Gastroesophageal sphincter (tissue), 4 donors: ENCODE data around the gene KDM4C. TPM values are rescaled to one million over a fixed set of nuclear protein-coding genes. Genes with fewer than 3 reads are reported as not detected.

Experiments used
- ATAC-seq: fragments of 150-250 bp; one replicate; pipeline ENCODE4 v1.9.1; 2016; ENCODE audit warnings: mild to moderate bottlenecking, moderate library complexity
- H3K27ac ChIP-seq, 4 donors: fragments of 200-600 bp; sonication (generic) in 3 of 4; 1 replicate in 3 of 4; 2 replicates in 1 of 4; pipeline ENCODE4 v1.5.1; 2016 to 2019
- H3K27me3 ChIP-seq: fragments of 200-600 bp; sonication (generic); one replicate; pipeline ENCODE4 v1.5.1; 2019
- H3K36me3 ChIP-seq, 2 donors: fragments of 200-600 bp; sonication (generic); one replicate each; pipeline ENCODE4 v1.5.1; 2019; ENCODE audit warnings: control low read depth in 1 of 2
- H3K4me1 ChIP-seq, 3 donors: fragments of 200-600 bp; sonication (generic); 1 replicate in 2 of 3; 2 replicates in 1 of 3; pipeline ENCODE4 v1.5.1; 2016 to 2019; ENCODE audit warnings: control low read depth in 2 of 3
- H3K4me3 ChIP-seq, 2 donors: fragments of 200-600 bp; sonication (generic); one replicate each; pipeline ENCODE4 v1.5.1; 2019; ENCODE audit warnings: mild to moderate bottlenecking in 1 of 2, moderate library complexity in 1 of 2
- H3K9me3 ChIP-seq, 3 donors: fragments of 200-600 bp; sonication (generic); one replicate each; pipeline ENCODE4 v1.5.1; 2017 to 2019; ENCODE audit warnings: control low read depth in 2 of 3
- EP300 ChIP-seq: sonication (generic); formaldehyde crosslinking; IDR thresholded peaks from one replicate; pipeline ENCODE4 v1.6.1; 2017; ENCODE audit warnings: antibody characterized with exemption, mild to moderate bottlenecking
- POLR2A ChIP-seq, 2 donors: fragments of 450-650 bp; IDR thresholded peaks; one replicate each; pipeline ENCODE4 v1.6.1; 2017; ENCODE audit warnings: antibody characterized with exemption in 2 of 2, mild to moderate bottlenecking in 2 of 2, moderate library complexity in 1 of 2
- POLR2AphosphoS5 ChIP-seq: sonication (generic); formaldehyde crosslinking; IDR thresholded peaks from one replicate; pipeline ENCODE4 v1.6.1; 2017; ENCODE audit warnings: antibody characterized with exemption
- WGBS, 2 donors: methylation state at CpG; one replicate each; pipeline ENCODE4 v1.1.5; 2018; ENCODE audit warnings: low coverage in 1 of 2; 5-methylcytosine and 5-hydroxymethylcytosine counted together
- total RNA-seq, 4 donors: library from RNA; depleted of rRNA; stranded (reverse); fragments of >200 nt; gene quantifications; one replicate each; pipeline ENCODE4 v1.1.0, GENCODE V29; 2016
- TF ChIP-seq, protein P1 (sequence below), 4 experiments: fragments of 200-600 bp in 2 of 4; fragments of 450-650 bp in 2 of 4; sonication (generic) in 1 of 4; IDR thresholded peaks; one replicate each; pipeline ENCODE4 v1.5.1; 2017 to 2019; ENCODE audit warnings: antibody characterized with exemption in 4 of 4, mild to moderate bottlenecking in 2 of 4, moderate library complexity in 2 of 4

Gene KDM4C
- total RNA-seq, 4 donors from 2014 or later, result 17.7 to 65.2 (median 29.5) TPM

DNA sequence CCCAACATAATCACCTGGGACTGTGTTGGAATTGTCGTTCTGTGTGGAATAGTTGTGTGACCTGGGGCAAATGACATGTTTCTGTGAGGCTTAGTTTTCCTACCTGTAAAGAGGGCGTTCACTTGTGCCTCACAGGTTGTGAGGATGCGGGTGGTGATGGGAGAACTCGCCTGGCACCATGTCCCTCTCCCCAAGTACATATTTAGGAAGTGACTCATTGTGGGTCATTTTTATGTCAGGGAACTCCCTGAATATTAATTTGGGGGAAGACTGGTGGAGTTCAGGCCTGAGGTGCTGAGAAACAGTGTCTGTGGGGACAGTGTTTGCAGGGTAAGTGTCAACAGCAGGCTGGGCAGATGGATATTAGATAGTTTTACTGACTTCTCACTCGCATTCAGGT lies 144.7 kb downstream of the KDM4C start:
- Histone ChIP-seq H3K36me3 (no peaks in the 10 kb centered on the region), H3K27ac (no peak overlapping the region), H3K9me3 (no peaks in the 10 kb centered on the region), H3K4me1 (peaks cover 0 to 14% (median 0%) of the 10 kb centered on the region in 3 donors), H3K27me3 (no peaks in the 10 kb centered on the region), H3K4me3 (no peak overlapping the region)
- no peak for ATAC-seq
- 89 to 91% methylated on average over 5 of the region's 5 CpGs for WGBS, 2 donors
- no peak for TF ChIP-seq EP300
- TF ChIP-seq, protein P1, sequence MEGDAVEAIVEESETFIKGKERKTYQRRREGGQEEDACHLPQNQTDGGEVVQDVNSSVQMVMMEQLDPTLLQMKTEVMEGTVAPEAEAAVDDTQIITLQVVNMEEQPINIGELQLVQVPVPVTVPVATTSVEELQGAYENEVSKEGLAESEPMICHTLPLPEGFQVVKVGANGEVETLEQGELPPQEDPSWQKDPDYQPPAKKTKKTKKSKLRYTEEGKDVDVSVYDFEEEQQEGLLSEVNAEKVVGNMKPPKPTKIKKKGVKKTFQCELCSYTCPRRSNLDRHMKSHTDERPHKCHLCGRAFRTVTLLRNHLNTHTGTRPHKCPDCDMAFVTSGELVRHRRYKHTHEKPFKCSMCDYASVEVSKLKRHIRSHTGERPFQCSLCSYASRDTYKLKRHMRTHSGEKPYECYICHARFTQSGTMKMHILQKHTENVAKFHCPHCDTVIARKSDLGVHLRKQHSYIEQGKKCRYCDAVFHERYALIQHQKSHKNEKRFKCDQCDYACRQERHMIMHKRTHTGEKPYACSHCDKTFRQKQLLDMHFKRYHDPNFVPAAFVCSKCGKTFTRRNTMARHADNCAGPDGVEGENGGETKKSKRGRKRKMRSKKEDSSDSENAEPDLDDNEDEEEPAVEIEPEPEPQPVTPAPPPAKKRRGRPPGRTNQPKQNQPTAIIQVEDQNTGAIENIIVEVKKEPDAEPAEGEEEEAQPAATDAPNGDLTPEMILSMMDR (IDR thresholded peaks at IDR 0.05), result no peak
- TF ChIP-seq POLR2A (IDR thresholded peaks at IDR 0.05), result no peak
- TF ChIP-seq POLR2AphosphoS5, result no peak

DNA sequence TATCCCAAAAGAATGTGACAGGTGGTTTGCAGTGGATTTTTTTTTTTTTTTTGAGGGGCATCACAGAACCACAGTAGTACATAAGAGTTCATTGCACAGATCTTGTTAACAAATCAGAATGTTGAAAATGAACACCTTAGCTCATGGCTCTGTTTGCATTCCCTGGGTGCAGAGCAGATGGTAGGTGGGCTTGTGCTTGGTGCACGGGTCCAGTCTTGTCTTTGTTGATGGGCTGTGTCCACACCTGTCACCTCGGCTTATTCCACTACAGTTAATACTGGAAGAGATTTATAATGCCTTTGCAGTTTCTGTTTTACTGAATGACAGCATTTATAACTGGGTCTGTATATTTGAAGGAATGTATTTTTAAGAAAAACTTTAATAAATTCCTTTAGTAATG lies 146.6 kb downstream of the KDM4C start:
- TF ChIP-seq EP300 (no peak), POLR2A (IDR thresholded peaks at IDR 0.05) (no peak), POLR2AphosphoS5 (no peak)
- TF ChIP-seq, protein P1 (IDR thresholded peaks at IDR 0.05), result no peak
- Histone ChIP-seq H3K36me3 (no peaks in the 10 kb centered on the region), H3K27ac (no peak overlapping the region), H3K9me3 (no peaks in the 10 kb centered on the region), H3K4me3 (no peak overlapping the region), H3K27me3 (no peaks in the 10 kb centered on the region), H3K4me1 (peaks cover 0 to 8% (median 0%) of the 10 kb centered on the region in 3 donors)
- no peak for ATAC-seq
- 94% methylated on average over 2 of the region's 2 CpGs; no CpG with 5 or more reads in 1 of the 2 donors for WGBS, 2 donors

DNA sequence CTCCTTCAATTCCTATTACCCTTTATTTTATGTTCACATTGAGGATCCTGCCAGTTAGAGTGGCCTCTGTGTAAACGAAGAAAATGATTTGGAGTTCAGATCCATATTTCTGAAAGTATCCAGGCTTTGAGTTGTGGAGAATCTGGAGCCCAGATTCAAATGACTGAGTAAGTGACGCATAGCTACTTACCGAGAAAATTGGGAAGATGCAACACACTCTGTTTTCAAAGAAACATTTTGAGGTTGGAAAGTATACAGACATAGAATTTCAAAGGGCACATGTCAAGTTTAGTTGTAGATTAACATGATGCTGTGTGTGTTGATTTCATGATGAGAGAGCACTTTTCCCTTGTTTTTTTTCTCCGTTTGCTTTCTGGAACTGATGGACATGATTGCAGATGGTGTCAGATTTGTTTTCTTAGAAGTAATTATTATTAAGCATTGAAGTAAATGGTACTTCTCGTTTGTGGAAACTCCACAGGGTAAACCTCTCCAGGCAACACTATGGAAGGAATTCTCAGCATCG lies 148.1 kb downstream of the KDM4C start:
- peaks cover 0 to 8% (median 0%) of the 10 kb centered on the region in 3 donors for H3K4me1 ChIP-seq
- no peak for ATAC-seq
- no peaks in the 10 kb centered on the region for H3K36me3 ChIP-seq
- no peaks in the 10 kb centered on the region for H3K27me3 ChIP-seq
- 92% methylated on average over 5 to 6 of the region's 6 CpGs for WGBS, 2 donors
- H3K9me3 ChIP-seq, result no peaks in the 10 kb centered on the region
- H3K4me3 ChIP-seq, result no peak overlapping the region
- TF ChIP-seq EP300, result no peak
- TF ChIP-seq POLR2A (IDR thresholded peaks at IDR 0.05), result no peak
- no peak overlapping the region for H3K27ac ChIP-seq

DNA sequence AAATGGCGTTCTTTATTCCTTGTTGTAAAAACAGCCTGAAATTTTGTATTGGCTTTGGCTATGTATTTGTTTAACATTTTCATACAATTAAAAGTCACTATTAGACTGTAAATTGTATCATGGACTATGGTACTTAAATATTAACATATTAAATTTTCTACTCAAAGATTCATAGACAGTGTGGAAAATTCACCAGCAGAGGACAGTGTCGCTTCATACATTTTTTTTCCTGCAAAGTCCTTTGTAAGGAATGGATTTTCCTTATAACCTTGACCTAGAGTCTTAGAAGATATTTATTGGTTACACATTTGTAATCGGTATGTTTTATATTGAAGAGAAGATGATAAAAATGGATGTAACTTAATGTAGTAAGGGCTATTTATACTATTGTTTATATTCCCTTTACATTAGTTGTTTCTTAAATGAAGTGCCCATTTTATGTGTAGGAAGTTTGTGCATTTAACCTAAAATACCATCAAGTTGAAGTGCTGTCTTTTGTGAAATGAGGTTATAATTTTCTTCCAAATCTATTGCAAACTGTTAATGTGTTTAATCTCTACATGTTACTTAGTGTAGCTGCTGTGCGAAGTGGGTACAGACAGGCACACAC lies 150.1 kb downstream of the KDM4C start:
- no peak for ATAC-seq
- TF ChIP-seq POLR2A (IDR thresholded peaks at IDR 0.05), result no peak
- TF ChIP-seq, protein P1 (IDR thresholded peaks at IDR 0.05), result peak in 3 of 4 experiments; percentile 7 to 44 (median 21)
- Histone ChIP-seq H3K36me3 (no peaks in the 10 kb centered on the region), H3K4me3 (no peak overlapping the region), H3K4me1 (peaks cover 0 to under 1% (median 0%) of the 10 kb centered on the region in 3 donors), H3K27me3 (no peaks in the 10 kb centered on the region), H3K9me3 (no peaks in the 10 kb centered on the region), H3K27ac (no peak overlapping the region)
- 70 to 74% methylated on average over 4 of the region's 4 CpGs for WGBS, 2 donors

DNA sequence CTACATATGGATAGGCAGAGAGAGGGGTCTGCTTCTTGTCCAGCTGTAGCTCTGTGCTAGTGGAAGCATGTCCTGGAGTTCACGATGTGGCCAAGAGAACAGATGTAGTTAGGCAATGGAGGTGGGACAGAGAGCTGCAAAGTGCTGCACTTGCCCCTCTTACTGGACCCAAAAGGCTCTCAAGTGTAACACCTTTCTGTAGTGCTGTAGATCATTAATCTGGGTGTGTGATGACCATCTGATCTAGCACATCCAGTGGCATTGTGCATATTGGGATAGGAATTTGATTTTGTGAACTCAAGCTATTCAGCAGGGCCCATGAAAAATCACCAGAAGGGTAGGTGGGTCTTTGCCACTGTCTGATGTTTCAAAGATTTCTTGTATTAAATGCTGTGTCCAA lies 151.4 kb downstream of the KDM4C start:
- ATAC-seq, result no peak
- H3K27ac ChIP-seq, result no peak overlapping the region
- no peaks in the 10 kb centered on the region for H3K4me1 ChIP-seq
- H3K36me3 ChIP-seq, result no peaks in the 10 kb centered on the region
- no peaks in the 10 kb centered on the region for H3K9me3 ChIP-seq
- no peak for TF ChIP-seq EP300
- TF ChIP-seq, protein P1 (IDR thresholded peaks at IDR 0.05), result no peak
- no peak for TF ChIP-seq POLR2A (IDR thresholded peaks at IDR 0.05)
- TF ChIP-seq POLR2AphosphoS5, result no peak
- WGBS, 2 donors, result 54 to 71% methylated on average over 1 of the region's 1 CpG
- H3K4me3 ChIP-seq, result no peak overlapping the region
- H3K27me3 ChIP-seq, result no peaks in the 10 kb centered on the region
